Prostate gland (tissue), 2 donors: ENCODE data around the gene RCL1.

ENCODE experiments used
- POLR2A ChIP-seq: fragments of 450-650 bp; IDR thresholded peaks from one replicate; pipeline ENCODE4 v1.6.1; 2016; ENCODE audit warnings: antibody characterized with exemption, mild to moderate bottlenecking
- TF ChIP-seq, protein P1 (sequence below), 4 experiments: fragments of 200-600 bp in 2 of 4; fragments of 450-650 bp in 2 of 4; sonication (generic) in 2 of 4; IDR thresholded peaks; 1 replicate in 3 of 4; 2 replicates in 1 of 4; pipeline ENCODE4 v1.5.1; 2016 to 2019; ENCODE audit warnings: antibody characterized with exemption in 4 of 4, mild to moderate bottlenecking in 2 of 4, moderate library complexity in 2 of 4

DNA sequence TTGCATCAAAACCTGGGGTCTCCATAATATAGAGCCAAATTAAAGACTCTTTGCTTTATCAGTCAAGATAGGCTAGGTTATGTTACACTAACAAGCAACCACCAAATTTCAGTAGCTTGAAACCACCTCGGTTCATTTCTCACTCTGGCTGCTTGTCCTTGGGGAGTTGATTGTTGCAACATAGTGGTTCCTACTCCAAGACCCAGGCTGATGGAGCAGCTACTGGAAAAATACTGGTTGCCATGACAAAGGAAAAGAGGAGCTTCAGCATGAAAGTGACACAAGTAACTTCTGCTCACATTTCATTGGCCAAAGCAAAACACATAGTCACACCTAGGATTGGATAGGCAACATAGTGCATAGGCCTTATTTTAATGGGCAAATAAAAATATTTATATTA is 18.5 kb upstream of the RCL1 start:
- TF ChIP-seq, protein P1, sequence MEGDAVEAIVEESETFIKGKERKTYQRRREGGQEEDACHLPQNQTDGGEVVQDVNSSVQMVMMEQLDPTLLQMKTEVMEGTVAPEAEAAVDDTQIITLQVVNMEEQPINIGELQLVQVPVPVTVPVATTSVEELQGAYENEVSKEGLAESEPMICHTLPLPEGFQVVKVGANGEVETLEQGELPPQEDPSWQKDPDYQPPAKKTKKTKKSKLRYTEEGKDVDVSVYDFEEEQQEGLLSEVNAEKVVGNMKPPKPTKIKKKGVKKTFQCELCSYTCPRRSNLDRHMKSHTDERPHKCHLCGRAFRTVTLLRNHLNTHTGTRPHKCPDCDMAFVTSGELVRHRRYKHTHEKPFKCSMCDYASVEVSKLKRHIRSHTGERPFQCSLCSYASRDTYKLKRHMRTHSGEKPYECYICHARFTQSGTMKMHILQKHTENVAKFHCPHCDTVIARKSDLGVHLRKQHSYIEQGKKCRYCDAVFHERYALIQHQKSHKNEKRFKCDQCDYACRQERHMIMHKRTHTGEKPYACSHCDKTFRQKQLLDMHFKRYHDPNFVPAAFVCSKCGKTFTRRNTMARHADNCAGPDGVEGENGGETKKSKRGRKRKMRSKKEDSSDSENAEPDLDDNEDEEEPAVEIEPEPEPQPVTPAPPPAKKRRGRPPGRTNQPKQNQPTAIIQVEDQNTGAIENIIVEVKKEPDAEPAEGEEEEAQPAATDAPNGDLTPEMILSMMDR (IDR thresholded peaks at IDR 0.05), result no peak
- TF ChIP-seq POLR2A, result no peak
